ENCODE data around the gene SLC47A1. TPM values are rescaled to one million over a fixed set of nuclear protein-coding genes. Genes with fewer than 3 reads are reported as not detected.

The SLC47A1 gene
- polyA plus RNA-seq, 1 donor = 1.1 TPM

DNA sequence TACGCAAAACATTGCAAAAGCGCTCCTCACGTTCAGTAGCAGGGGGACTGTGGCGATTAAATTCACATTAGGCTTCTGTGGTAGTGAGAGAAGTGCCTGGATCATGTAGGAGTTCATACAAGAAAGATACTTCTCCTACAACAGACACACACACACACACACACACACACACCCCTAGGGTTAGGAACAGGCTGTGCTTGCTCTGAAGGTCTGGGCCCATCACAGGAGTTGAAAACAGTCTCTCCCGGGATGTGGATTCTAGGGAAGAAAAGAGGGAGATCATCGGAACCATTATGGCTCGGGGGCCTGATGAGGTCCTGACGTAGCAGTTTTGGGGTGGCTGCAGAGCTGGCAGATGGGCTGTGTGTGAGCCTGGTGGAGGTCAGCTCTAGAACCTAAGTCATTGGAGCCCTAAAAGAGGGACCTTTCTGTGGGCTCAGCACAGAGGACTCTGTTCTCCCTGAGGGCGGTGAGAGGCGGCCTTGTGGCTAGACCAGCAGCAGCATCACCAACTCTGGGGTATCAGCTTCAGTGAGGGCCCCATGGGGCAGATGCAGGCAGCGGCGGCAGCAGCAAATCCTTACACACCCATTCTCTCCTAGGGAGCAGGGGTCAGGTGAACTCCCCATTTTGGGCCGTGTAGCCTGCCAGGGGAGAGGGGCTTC, 7.2 kb downstream of the SLC47A1 start:
- 100% methylated on average over 3 of the region's 13 CpGs for WGBS (ENCODE audit: insufficient coverage, low lambda C conversion rate)
- H3K9me3 ChIP-seq (ENCODE audit: control insufficient read depth, low read depth, low read length) = no peaks in the 10 kb centered on the region

DNA sequence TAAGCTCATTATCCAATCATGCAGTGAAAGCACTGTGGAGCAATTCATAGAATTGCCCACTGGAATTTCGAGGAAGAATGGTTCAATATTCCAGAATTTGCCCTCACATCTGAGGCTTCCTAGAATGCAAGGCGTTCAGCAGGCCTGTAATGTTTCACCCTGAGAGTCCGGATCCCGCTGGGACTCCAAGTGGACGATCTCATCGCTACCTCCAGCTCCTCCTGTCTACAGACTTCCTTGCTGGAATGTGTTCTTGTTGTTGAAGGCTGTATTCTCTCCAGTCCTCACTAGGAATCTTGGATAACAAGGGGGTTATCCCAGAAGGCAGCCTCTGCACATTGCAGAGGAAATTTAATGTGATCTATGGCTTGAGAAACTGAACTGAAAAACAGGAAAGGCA, 7.8 kb downstream of the SLC47A1 start:
- no CpG with 5 or more reads among the region's 6 CpGs for WGBS (ENCODE audit: insufficient coverage, low lambda C conversion rate)
- DNase-seq = no peak
- Histone ChIP-seq H3K4me1 (ENCODE audit: control insufficient read depth, insufficient read depth, low read length) (peaks cover 19% of the 10 kb centered on the region), H3K4me3 (ENCODE audit: low read length) (no peak overlapping the region), H3K27me3 (ENCODE audit: control insufficient read depth, insufficient read depth, low read length) (no peaks in the 10 kb centered on the region), H3K9me3 (ENCODE audit: control insufficient read depth, low read depth, low read length) (no peaks in the 10 kb centered on the region), H3K27ac (ENCODE audit: low read length) (no peak overlapping the region), H3K36me3 (ENCODE audit: control insufficient read depth, insufficient read depth, low read length) (no peaks in the 10 kb centered on the region)

More for the DNA sequence above, 7.2 kb downstream of the SLC47A1 start:
- no peaks in the 10 kb centered on the region for H3K27me3 ChIP-seq (ENCODE audit: control insufficient read depth, insufficient read depth, low read length)
- no peak for DNase-seq
- H3K36me3 ChIP-seq (ENCODE audit: control insufficient read depth, insufficient read depth, low read length) = no peaks in the 10 kb centered on the region
- H3K4me1 ChIP-seq (ENCODE audit: control insufficient read depth, insufficient read depth, low read length) = peaks cover 17% of the 10 kb centered on the region
- H3K4me3 ChIP-seq (ENCODE audit: low read length) = no peak overlapping the region
- no peak overlapping the region for H3K27ac ChIP-seq (ENCODE audit: low read length)

GRCh38 chr17:19542247-19542646, 8.6 kb downstream of the SLC47A1 start:
- Histone ChIP-seq H3K4me1 (ENCODE audit: control insufficient read depth, insufficient read depth, low read length) (peaks cover 25% of the 10 kb centered on the region), H3K36me3 (ENCODE audit: control insufficient read depth, insufficient read depth, low read length) (no peaks in the 10 kb centered on the region), H3K27ac (ENCODE audit: low read length) (no peak overlapping the region), H3K9me3 (ENCODE audit: control insufficient read depth, low read depth, low read length) (no peaks in the 10 kb centered on the region), H3K4me3 (ENCODE audit: low read length) (no peak overlapping the region), H3K27me3 (ENCODE audit: control insufficient read depth, insufficient read depth, low read length) (no peaks in the 10 kb centered on the region)
- no peak for DNase-seq
- no CpG with 5 or more reads among the region's 8 CpGs for WGBS (ENCODE audit: insufficient coverage, low lambda C conversion rate)

GRCh38 chr17:19544366-19544765, 10.7 kb downstream of the SLC47A1 start:
- H3K4me1 ChIP-seq (ENCODE audit: control insufficient read depth, insufficient read depth, low read length) = peaks cover 11% of the 10 kb centered on the region
- no CpG with 5 or more reads among the region's 8 CpGs for WGBS (ENCODE audit: insufficient coverage, low lambda C conversion rate)

DNA sequence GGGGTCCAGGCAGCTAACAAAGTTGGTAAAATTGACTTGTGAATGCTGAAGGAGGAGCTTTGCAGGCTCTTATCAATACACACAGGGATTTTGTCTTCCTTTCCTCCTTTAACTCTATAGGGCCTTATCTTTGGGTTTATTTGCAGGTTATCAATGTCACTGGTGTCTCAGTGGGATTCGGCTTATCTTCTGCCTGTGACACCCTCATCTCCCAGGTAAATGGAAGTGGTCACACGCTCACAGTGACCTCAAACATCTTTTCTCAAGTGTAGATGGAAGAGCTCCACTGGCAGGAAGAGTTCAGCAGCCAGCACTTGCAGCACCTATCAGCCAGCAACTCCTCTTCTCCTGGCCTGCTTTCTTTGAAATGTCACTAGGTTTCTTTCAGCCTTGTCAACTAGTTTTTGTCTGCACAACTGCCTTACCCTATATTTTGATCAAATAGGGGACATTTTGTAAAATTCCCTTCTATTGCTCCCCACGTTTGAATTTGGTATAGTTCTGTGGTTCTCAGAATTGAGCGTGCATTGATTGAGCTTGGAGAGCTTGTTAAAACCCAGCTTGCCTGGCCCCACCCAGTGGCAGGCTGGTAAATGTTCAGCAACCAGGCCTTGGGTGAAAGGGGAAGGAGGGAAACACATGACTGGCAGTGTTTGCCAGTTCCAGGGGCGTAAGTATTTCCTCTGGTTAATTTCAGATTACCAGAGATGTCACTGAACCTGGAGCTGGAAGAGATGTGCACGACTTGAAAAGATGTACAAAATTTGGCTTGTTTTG, 12.8 kb downstream of the SLC47A1 start:
- Histone ChIP-seq H3K36me3 (ENCODE audit: control insufficient read depth, insufficient read depth, low read length) (no peaks in the 10 kb centered on the region), H3K4me3 (ENCODE audit: low read length) (no peak overlapping the region), H3K9me3 (ENCODE audit: control insufficient read depth, low read depth, low read length) (no peaks in the 10 kb centered on the region), H3K4me1 (ENCODE audit: control insufficient read depth, insufficient read depth, low read length) (peaks cover 31% of the 10 kb centered on the region), H3K27me3 (ENCODE audit: control insufficient read depth, insufficient read depth, low read length) (no peaks in the 10 kb centered on the region), H3K27ac (ENCODE audit: low read length) (peak overlapping the region; percentile 22)
- DNase-seq = peak in 1 of 2 donors; percentile 51
- WGBS (ENCODE audit: insufficient coverage, low lambda C conversion rate) = no CpG with 5 or more reads among the region's 6 CpGs

More at GRCh38 chr17:19544366-19544765, 10.7 kb downstream of the SLC47A1 start:
- no peaks in the 10 kb centered on the region for H3K27me3 ChIP-seq (ENCODE audit: control insufficient read depth, insufficient read depth, low read length)
- no peaks in the 10 kb centered on the region for H3K9me3 ChIP-seq (ENCODE audit: control insufficient read depth, low read depth, low read length)
- no peak for DNase-seq
- no peaks in the 10 kb centered on the region for H3K36me3 ChIP-seq (ENCODE audit: control insufficient read depth, insufficient read depth, low read length)
- H3K4me3 ChIP-seq (ENCODE audit: low read length) = no peak overlapping the region
- H3K27ac ChIP-seq (ENCODE audit: low read length) = no peak overlapping the region

DNA sequence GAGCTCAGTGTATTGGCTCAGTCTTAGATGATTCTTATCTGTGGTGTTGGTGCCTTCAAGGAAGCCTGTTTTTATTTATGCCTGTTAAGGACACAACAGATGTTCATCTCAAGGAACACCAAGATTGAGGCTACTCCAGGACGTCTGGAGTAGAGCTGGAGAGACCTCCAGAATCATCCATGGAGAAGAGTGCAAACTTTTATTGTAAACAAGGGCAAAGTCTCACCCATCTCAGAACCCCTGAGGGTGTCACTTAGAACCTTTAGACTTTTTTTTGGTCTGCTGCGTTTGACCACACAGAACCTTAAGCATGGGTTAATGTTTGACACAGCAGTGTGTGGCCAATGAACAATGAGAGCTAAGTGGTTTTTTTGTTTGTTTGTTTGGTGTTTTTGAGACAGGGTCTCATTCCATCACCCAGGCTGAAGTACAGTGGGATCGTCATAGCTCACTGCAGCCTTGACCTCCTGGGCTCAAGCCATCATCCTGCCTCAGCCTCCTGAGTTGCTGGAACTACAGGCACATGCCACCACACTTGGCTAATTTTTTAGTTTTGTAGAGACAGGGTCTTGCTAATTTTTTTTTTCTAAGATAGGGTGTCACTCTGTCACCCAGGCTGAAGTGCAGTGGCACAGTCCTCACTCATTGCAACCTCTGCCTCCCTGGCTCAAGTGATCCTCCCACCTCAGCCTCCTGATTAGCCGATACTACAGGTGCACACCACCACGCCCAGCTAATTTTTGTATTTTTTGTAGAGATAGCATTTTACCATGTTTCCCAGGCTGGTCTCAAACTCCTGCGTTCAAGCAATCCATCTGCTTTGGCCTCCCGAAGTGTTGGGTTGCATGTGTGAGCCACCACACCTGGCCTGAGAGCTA, 16.3 kb downstream of the SLC47A1 start:
- no peak overlapping the region for H3K4me3 ChIP-seq (ENCODE audit: low read length)
- H3K27ac ChIP-seq (ENCODE audit: low read length) = no peak overlapping the region
- H3K4me1 ChIP-seq (ENCODE audit: control insufficient read depth, insufficient read depth, low read length) = peaks cover 45% of the 10 kb centered on the region
- no peaks in the 10 kb centered on the region for H3K27me3 ChIP-seq (ENCODE audit: control insufficient read depth, insufficient read depth, low read length)
- no CpG with 5 or more reads among the region's 7 CpGs for WGBS (ENCODE audit: insufficient coverage, low lambda C conversion rate)
- no peaks in the 10 kb centered on the region for H3K9me3 ChIP-seq (ENCODE audit: control insufficient read depth, low read depth, low read length)
- DNase-seq = peak in 1 of 2 donors; percentile 62
- H3K36me3 ChIP-seq (ENCODE audit: control insufficient read depth, insufficient read depth, low read length) = no peaks in the 10 kb centered on the region

GRCh38 chr17:19551165-19551564, 17.5 kb downstream of the SLC47A1 start:
- H3K4me1 ChIP-seq (ENCODE audit: control insufficient read depth, insufficient read depth, low read length) = peaks cover 42% of the 10 kb centered on the region
- no CpG with 5 or more reads among the region's 5 CpGs for WGBS (ENCODE audit: insufficient coverage, low lambda C conversion rate)
- H3K4me3 ChIP-seq (ENCODE audit: low read length) = no peak overlapping the region
- H3K9me3 ChIP-seq (ENCODE audit: control insufficient read depth, low read depth, low read length) = no peaks in the 10 kb centered on the region
- H3K36me3 ChIP-seq (ENCODE audit: control insufficient read depth, insufficient read depth, low read length) = no peaks in the 10 kb centered on the region
- peak overlapping the region; percentile 58 for H3K27ac ChIP-seq (ENCODE audit: low read length)
- peak; percentile 48 to 79 for DNase-seq
- H3K27me3 ChIP-seq (ENCODE audit: control insufficient read depth, insufficient read depth, low read length) = no peaks in the 10 kb centered on the region

DNA sequence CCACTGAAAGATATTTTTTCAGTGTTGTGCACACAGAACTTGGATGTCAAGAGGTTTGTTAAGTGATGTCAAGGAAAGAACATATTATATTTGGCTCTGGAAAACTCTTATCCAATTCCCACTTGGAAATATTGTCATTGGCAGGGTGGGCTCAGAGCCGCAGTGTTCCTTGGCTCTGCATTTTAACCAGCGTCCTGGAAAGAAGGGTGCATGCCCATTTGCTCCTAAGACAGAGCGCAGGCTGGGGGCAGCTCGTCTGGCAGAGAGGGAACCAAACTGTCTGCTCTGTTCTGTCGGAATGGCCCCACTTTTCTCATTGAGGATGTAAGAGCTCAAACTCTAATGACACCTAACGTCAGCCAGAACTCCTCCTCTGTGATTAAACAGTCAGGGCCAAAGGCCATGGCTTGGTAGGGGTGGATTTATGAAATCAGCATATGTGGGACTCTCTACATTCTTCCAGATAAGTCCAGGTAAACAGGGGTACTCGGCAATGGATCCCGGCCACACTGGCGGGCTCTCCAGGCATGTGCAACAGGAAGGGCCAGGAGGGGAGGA, 18.0 kb downstream of the SLC47A1 start:
- H3K27ac ChIP-seq (ENCODE audit: low read length) = peak overlapping the region; percentile 58
- no peaks in the 10 kb centered on the region for H3K27me3 ChIP-seq (ENCODE audit: control insufficient read depth, insufficient read depth, low read length)
- H3K4me3 ChIP-seq (ENCODE audit: low read length) = no peak overlapping the region
- H3K36me3 ChIP-seq (ENCODE audit: control insufficient read depth, insufficient read depth, low read length) = no peaks in the 10 kb centered on the region
- 60% methylated on average over 1 of the region's 9 CpGs for WGBS (ENCODE audit: insufficient coverage, low lambda C conversion rate)
- peak; percentile 62 to 86 for DNase-seq
- H3K9me3 ChIP-seq (ENCODE audit: control insufficient read depth, low read depth, low read length) = no peaks in the 10 kb centered on the region
- peaks cover 37% of the 10 kb centered on the region for H3K4me1 ChIP-seq (ENCODE audit: control insufficient read depth, insufficient read depth, low read length)

- 100% methylated on average over 2 of the region's 8 CpGs for WGBS (ENCODE audit: insufficient coverage, low lambda C conversion rate)
- H3K27ac ChIP-seq (ENCODE audit: low read length) = no peak overlapping the region
Observed at GRCh38 chr17:19553036-19553435, 19.4 kb downstream of the SLC47A1 start.

DNA sequence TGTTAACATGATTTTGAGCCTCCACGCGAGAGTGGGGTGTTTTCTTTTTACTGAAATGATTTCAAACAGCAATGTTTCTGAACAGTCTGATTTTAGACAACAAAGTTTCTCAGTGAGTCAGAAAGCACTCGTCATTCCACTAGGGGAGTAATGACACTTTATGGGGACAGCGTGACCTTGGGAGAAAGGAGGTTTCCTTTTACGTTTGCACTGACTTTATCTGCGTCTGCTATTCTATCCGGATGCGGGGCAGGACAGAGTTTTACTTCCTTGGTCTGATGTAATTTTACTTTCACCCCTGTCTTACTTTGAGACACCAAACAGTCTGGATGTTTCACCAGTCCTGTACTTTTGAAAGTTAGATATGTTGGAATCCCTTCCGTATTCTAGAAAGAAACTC, 20.7 kb downstream of the SLC47A1 start:
- peaks cover 3% of the 10 kb centered on the region for H3K9me3 ChIP-seq (ENCODE audit: control insufficient read depth, low read depth, low read length)
- WGBS (ENCODE audit: insufficient coverage, low lambda C conversion rate) = 100% methylated on average over 1 of the region's 9 CpGs
- DNase-seq = peak; percentile 60 to 81
- H3K4me3 ChIP-seq (ENCODE audit: low read length) = no peak overlapping the region
- no peaks in the 10 kb centered on the region for H3K27me3 ChIP-seq (ENCODE audit: control insufficient read depth, insufficient read depth, low read length)
- peak overlapping the region; percentile 8 for H3K27ac ChIP-seq (ENCODE audit: low read length)
- peaks cover 34% of the 10 kb centered on the region for H3K4me1 ChIP-seq (ENCODE audit: control insufficient read depth, insufficient read depth, low read length)
- no peaks in the 10 kb centered on the region for H3K36me3 ChIP-seq (ENCODE audit: control insufficient read depth, insufficient read depth, low read length)

More at GRCh38 chr17:19553036-19553435, 19.4 kb downstream of the SLC47A1 start:
- no peaks in the 10 kb centered on the region for H3K27me3 ChIP-seq (ENCODE audit: control insufficient read depth, insufficient read depth, low read length)
- no peaks in the 10 kb centered on the region for H3K36me3 ChIP-seq (ENCODE audit: control insufficient read depth, insufficient read depth, low read length)
- no peak for DNase-seq
- H3K4me3 ChIP-seq (ENCODE audit: low read length) = no peak overlapping the region
- peaks cover 34% of the 10 kb centered on the region for H3K4me1 ChIP-seq (ENCODE audit: control insufficient read depth, insufficient read depth, low read length)
- H3K9me3 ChIP-seq (ENCODE audit: control insufficient read depth, low read depth, low read length) = no peaks in the 10 kb centered on the region

Measured in large intestine (tissue), 3 donors.